Ascending aorta (tissue), 2 donors: Measurements from ENCODE around the gene FRMD4B. TPM values are rescaled to one million over a fixed set of nuclear protein-coding genes. Genes with fewer than 3 reads are reported as not detected.

Source experiments
- DNase-seq, 2 donors: peaks; one replicate each; pipeline ENCODE4 v3.0.0-alpha.2; 2019; ENCODE audit warnings: low spot score in 2 of 2
- H3K27ac ChIP-seq, 2 donors: fragments of 200-600 bp; sonication (generic); one replicate each; pipeline ENCODE4 v1.5.1; 2016 to 2017; ENCODE audit warnings: mild to moderate bottlenecking in 1 of 2
- H3K27me3 ChIP-seq: fragments of 200-600 bp; sonication (generic); one replicate; pipeline ENCODE4 v1.5.1; 2017
- H3K36me3 ChIP-seq, 2 donors: fragments of 200-600 bp; sonication (generic); one replicate each; pipeline ENCODE4 v1.5.1; 2016
- H3K4me1 ChIP-seq, 2 donors: fragments of 200-600 bp; sonication (generic); one replicate each; pipeline ENCODE4 v1.5.1; 2016 to 2017; ENCODE audit warnings: mild to moderate bottlenecking in 1 of 2
- H3K4me3 ChIP-seq, 2 donors: fragments of 200-600 bp; sonication (generic); one replicate each; pipeline ENCODE4 v1.5.1; 2016 to 2017; ENCODE audit warnings: mild to moderate bottlenecking in 1 of 2
- H3K9me3 ChIP-seq, 2 donors: fragments of 200-600 bp; sonication (generic); one replicate each; pipeline ENCODE4 v1.5.1; 2016
- intact Hi-C: fragments of 100-400 bp; cut with DNase I; formaldehyde crosslinking; loops from one replicate; pipeline ENCODE4 v1.15.1; 2023
- total RNA-seq: library from RNA; depleted of rRNA; stranded (reverse); fragments of >200 nt; gene quantifications from one replicate; pipeline ENCODE4 v1.1.0, GENCODE V29; 2016
- TF ChIP-seq, protein P1 (sequence below), 3 experiments: fragments of 200-600 bp in 2 of 3; fragments of 450-650 bp in 1 of 3; sonication (generic) in 2 of 3; IDR thresholded peaks; one replicate each; pipeline ENCODE4 v1.5.1; 2016 to 2019; ENCODE audit warnings: antibody characterized with exemption in 3 of 3, mild to moderate bottlenecking in 1 of 3, moderate library complexity in 1 of 3

The FRMD4B gene
- total RNA-seq, 1 donor from 2014 or later: 13.5 TPM

- intact Hi-C loops: no loop called here
- H3K4me3 ChIP-seq: no peak overlapping the region
- DNase-seq: no peak
- no peak overlapping the region for H3K27ac ChIP-seq
- no peaks in the 10 kb centered on the region for H3K27me3 ChIP-seq
- TF ChIP-seq, protein P1, sequence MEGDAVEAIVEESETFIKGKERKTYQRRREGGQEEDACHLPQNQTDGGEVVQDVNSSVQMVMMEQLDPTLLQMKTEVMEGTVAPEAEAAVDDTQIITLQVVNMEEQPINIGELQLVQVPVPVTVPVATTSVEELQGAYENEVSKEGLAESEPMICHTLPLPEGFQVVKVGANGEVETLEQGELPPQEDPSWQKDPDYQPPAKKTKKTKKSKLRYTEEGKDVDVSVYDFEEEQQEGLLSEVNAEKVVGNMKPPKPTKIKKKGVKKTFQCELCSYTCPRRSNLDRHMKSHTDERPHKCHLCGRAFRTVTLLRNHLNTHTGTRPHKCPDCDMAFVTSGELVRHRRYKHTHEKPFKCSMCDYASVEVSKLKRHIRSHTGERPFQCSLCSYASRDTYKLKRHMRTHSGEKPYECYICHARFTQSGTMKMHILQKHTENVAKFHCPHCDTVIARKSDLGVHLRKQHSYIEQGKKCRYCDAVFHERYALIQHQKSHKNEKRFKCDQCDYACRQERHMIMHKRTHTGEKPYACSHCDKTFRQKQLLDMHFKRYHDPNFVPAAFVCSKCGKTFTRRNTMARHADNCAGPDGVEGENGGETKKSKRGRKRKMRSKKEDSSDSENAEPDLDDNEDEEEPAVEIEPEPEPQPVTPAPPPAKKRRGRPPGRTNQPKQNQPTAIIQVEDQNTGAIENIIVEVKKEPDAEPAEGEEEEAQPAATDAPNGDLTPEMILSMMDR (IDR thresholded peaks at IDR 0.05): no peak
- no peaks in the 10 kb centered on the region for H3K4me1 ChIP-seq
- H3K9me3 ChIP-seq: no peaks in the 10 kb centered on the region
- no peaks in the 10 kb centered on the region for H3K36me3 ChIP-seq
Measured at GRCh38 chr3:69403454-69403853, 17.6 kb upstream of the FRMD4B start.

DNA sequence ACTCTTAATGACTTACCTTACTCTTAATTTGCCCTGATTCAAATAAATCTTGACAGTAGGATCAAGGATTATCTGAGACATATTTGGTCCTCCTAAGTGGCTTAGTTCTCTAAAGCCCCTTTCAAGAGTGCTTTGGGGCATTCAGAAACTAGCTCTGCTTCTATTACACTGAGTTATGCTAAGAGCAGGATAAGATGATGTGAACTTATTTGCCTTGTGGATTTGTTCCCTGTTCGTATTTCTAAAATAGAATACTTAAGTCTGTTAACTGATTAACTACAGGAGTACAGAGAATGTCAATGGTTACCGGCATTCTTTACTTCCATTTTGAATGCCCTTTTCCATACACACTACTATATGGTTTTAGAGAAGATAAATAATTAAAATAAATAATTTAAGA lies 14.8 kb upstream of the FRMD4B start:
- TF ChIP-seq, protein P1 (IDR thresholded peaks at IDR 0.05): no peak
- H3K27ac ChIP-seq: no peak overlapping the region
- no peak overlapping the region for H3K4me3 ChIP-seq
- H3K36me3 ChIP-seq: no peaks in the 10 kb centered on the region
- H3K9me3 ChIP-seq: no peaks in the 10 kb centered on the region
- intact Hi-C loops: no loop called here
- no peak for DNase-seq
- H3K27me3 ChIP-seq: no peaks in the 10 kb centered on the region
- H3K4me1 ChIP-seq: peaks cover 0 to under 1% of the 10 kb centered on the region in 2 donors

DNA sequence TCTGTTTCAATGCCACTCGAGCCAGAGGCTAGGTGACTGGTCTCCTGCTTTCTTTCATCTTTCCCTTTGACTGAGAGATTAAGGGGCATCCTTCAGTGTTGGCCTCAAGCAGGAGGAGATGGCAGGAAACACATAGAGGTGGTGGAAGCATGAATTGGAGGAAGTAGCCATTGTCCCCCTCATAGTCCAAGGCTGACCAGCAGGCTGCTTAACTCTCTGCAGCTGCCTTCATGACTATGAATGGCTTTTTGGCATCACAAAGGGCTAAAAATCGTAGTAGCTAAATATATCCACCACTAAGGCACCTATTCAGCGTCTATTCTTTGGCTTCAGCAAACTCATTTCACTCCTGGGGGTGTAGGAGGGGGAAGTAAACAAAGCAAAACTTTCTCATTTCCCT lies 7.0 kb upstream of the FRMD4B start:
- Histone ChIP-seq H3K36me3 (no peaks in the 10 kb centered on the region), H3K4me1 (peaks cover 0 to 5% of the 10 kb centered on the region in 2 donors), H3K27ac (no peak overlapping the region), H3K4me3 (no peak overlapping the region), H3K27me3 (no peaks in the 10 kb centered on the region), H3K9me3 (no peaks in the 10 kb centered on the region)
- intact Hi-C loops: no loop called here
- no peak for DNase-seq
- TF ChIP-seq, protein P1 (IDR thresholded peaks at IDR 0.05): no peak

DNA sequence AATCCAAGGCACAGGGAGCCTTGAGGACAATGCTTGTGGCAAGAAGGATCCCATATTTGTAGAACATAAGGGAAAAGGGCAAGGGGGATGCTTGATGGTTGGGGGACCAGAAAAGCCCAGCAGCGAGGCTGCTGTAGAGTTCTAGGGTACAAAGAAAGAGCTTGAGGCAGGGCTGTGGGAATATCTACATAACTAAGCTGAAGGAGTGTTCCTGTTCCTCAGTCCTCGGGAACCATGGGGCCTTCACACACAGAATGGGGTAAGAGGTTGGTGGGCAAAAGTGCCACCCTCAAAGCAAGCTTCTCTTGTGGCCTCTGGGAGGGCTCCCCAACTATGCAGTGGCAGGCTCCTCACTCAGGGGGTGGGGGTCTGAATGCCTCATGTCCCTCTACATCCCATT lies 6.5 kb upstream of the FRMD4B start:
- Histone ChIP-seq H3K27ac (no peak overlapping the region), H3K4me3 (no peak overlapping the region), H3K9me3 (no peaks in the 10 kb centered on the region), H3K27me3 (no peaks in the 10 kb centered on the region), H3K36me3 (no peaks in the 10 kb centered on the region), H3K4me1 (peaks cover 0 to 5% of the 10 kb centered on the region in 2 donors)
- intact Hi-C loops: no loop called here
- no peak for DNase-seq
- TF ChIP-seq, protein P1 (IDR thresholded peaks at IDR 0.05): no peak

- Histone ChIP-seq H3K36me3 (no peaks in the 10 kb centered on the region), H3K9me3 (no peaks in the 10 kb centered on the region), H3K27ac (no peak overlapping the region), H3K27me3 (no peaks in the 10 kb centered on the region), H3K4me1 (peaks cover 0 to 5% of the 10 kb centered on the region in 2 donors), H3K4me3 (no peak overlapping the region)
- DNase-seq: no peak
- intact Hi-C loops: no loop called here
- TF ChIP-seq, protein P1 (IDR thresholded peaks at IDR 0.05): no peak
Measured at GRCh38 chr3:69391554-69391953, 5.7 kb upstream of the FRMD4B start.

DNA sequence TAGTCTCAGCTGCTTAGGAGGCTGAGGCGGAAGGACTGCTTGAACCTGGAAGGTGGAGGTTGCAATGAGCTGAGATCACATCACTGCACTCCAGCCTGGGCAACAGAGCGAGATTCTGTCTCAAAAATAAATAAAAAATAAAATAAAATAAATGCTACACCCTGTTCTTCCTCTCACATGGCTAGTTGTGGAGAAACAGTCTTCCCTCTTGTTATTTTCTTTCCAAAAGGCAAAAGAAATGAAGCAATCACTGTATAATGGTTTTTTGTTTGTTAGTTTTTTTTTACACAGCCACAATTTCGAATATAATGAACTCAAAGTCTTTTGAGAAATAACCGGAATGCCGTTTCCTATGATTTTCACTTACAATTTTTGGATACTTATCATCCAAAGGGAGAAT lies 4.9 kb upstream of the FRMD4B start:
- Histone ChIP-seq H3K9me3 (no peaks in the 10 kb centered on the region), H3K4me3 (no peak overlapping the region), H3K36me3 (no peaks in the 10 kb centered on the region), H3K27me3 (no peaks in the 10 kb centered on the region), H3K4me1 (peaks cover 0 to 5% of the 10 kb centered on the region in 2 donors), H3K27ac (no peak overlapping the region)
- intact Hi-C loops: no loop called here
- no peak for DNase-seq
- TF ChIP-seq, protein P1 (IDR thresholded peaks at IDR 0.05): no peak
